GM18861 (cell line): ENCODE measurements around the gene GALNS.
"Not testable (repeated sequence)": the region's sequence is repeated elsewhere in the genome, so short reads cannot be mapped to it uniquely, and the experiment has no call there.

ENCODE experiments used
- ATAC-seq: cut with Tn5 transposase; IDR thresholded peaks from one replicate; pipeline ENCODE4 v1.9.1; 2021; ENCODE audit not compliant: unreplicated experiment

Gene GALNS

DNA sequence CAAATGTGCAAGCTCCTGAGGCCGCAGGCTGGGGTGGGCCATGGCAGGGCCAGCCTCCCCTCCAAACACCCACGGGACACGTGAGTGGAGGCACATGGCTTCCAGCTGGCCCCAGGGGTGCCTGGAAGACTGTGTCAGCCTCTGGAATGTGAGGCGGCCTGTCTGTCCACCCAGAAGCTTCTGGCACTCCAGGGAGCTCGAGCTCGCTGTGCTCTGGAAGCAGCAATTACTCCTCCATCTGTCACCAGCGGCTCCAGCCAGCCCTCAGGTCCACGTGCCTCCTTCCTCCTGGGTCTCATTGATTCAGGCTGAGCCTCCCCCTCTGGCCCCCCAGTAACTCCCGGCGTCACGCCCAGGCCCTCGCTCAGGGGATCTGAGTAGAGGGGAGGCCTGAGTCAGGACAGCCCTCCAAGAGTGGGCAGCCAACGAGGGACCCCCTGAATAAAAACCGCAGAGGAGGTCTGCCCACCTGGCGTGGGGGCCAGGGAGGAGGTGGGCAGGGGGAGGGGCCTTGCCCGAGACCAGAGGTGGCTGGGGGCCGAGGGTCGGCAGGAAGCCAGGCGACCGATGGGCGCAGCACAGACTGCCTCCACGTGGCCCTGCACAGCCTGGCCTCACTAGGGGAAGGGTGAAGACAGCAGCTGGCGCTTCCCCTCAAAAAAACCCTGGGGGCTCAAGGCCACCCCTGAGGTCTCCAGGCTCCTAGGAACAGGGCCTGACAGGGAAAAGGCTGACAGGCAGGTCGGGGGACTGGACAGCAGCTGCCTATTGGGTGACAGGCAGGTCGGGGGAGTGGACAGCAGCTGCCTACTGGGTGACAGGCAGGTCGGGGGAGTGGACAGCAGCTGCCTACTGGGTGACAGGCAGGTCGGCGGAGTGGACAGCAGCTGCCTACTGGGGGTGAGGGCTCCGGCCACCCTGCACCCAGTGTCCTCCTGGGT is 83.6 kb downstream of the GALNS start:
- no peak for ATAC-seq

DNA sequence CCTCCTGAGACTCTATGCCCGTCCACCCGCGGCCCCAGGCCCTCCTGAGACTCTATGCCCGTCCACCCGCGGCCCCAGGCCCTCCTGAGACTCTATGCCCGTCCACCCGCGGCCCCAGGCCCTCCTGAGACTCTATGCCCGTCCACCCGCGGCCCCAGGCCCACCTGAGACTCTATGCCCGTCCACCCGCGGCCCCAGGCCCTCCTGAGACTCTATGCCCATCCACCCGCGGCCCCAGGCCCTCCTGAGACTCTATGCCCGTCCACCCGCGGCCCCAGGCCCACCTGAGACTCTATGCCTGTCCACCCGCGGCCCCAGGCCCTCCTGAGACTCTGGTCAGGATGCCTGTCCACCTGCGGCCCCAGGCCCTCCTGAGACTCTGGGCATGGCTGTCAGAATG is 85.0 kb downstream of the GALNS start:
- not testable (repeated sequence) for ATAC-seq

DNA sequence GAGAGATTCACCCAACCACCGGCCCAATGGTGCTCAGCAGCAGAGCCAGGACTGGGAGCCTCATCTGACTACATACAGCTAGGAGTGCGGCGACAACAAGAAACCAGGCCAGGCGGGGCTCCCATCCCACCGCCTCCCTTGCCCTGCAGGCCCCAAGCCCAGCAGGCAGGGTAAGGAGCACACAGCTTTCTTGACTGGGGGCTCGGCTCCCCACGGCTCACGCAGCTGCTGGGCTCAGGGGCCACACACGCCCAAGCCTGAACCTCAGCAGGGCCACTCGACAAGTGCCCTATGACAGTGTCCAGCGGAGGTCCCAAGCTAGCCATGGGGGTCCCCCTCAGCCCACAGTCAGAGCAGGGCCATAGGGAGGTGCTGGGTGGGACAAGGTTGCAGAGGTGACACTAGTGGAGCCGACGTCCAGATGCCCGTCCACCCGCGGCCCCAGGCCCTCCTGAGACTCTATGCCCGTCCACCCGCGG is 85.4 kb downstream of the GALNS start:
- no peak for ATAC-seq

DNA sequence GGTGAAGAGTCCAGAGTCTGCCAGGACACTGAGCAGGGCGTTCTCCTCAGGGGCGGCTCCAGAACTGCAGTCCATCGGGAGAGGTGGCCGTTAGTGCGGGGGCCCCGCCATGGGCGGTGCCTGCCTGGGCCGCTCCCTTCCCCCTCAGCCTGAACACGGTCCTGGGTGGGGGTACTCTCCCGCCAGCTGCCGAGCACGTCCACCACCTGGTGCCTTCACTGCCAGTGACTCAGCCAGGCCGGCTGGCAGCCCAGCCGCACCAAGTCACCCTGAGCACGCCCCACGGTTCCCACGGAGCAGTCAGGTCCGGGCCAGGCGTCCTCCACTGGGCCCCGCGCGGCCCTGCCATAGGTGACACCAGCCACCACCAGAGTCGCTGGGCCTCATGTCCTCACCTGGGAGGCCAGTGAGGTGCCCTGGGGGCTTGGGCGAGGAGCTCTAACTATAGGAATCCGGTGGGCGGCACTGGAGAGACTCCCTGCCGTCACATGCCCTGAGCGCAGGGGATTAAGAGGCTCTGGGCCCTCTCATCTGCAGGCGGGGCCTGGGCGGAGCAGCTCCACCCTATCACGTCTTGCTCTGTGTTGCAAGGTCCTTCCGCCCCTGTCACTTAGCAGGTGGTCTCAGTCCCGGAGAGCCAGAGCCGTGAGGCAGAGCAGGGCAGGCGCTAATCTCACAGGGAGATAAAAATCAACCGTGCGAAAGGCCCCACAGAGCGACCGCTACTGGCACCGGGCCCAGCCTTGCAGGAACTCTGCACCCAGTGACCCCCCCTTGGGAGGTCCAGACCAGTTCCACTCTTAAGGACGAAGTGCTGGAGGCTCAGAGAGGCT is 86.1 kb downstream of the GALNS start:
- ATAC-seq = peak; percentile 59

DNA sequence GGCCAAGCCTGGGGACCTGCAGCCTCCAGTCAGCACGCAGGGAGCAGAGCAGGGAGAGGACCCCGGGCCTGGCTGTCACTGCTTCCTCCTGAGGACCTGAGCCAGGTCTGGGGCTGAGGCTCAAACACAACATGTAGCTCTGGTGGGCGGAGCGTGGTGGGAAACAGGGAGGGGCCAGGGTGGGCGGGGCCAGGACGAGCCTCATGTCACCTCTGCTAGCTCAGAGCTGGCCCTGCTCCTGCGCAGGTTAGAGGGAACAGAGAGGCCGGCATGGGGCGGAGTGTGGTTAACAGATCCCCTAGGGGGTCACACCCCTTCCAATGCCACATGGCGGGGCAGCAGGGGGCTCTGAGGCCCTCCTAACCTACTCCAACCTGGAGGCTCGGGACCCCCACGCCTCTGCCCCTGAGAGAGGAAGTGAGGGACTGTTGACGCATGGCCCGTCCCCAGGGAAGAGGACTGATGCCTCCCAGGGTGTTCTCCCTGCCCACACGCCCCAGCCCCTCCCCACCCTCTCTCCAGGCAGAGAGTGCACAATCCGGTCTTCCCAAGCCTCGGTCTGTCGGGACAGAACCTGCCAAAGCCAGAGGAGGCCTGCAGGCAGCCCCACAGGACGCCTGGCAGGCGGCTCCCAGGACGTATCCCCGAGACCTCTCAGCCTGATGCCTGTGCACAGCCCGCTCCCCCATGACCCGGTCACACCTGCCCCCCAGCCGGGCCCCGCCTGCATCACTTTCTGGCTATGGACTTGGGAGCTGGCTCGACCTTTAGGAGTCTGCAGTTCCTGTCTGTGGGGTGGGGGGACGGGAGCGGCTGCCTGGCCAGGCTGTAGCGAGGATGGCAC is 86.9 kb downstream of the GALNS start:
- no peak for ATAC-seq

DNA sequence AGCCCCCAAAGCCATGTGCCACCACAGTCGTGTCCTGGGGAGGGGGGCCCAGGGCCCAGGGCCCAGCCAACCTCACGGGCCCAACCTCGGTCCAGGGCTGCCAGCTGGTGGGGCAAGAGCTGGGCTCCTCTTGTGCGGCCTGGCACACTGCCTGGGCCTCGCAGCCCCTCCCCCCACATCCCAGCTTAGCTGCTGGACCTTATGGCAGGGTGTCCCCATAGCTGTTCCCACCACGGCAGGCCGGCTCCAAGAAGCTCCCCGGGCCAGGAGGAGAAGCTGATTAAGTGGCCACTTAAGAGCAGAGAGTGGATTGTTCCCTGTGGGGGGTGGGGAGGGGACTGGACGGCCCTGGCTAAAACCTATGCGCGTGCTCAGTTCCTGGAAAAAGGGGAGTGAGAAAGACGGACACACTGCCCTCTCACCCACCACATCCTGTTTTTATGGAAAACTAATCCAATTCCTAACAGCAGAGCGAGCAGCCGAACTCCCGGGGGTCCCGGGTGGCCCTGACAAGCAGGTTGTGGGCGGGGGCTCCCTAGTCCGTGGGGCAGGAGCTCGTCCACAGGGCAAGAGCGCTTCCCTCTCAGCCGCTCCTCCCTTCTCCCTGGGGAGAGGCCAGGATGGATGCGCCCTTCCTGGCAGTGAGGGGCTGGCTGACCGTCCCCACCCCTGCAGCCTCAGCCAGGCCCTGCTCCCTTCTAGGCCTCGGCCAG is 88.5 kb downstream of the GALNS start:
- no peak for ATAC-seq

DNA sequence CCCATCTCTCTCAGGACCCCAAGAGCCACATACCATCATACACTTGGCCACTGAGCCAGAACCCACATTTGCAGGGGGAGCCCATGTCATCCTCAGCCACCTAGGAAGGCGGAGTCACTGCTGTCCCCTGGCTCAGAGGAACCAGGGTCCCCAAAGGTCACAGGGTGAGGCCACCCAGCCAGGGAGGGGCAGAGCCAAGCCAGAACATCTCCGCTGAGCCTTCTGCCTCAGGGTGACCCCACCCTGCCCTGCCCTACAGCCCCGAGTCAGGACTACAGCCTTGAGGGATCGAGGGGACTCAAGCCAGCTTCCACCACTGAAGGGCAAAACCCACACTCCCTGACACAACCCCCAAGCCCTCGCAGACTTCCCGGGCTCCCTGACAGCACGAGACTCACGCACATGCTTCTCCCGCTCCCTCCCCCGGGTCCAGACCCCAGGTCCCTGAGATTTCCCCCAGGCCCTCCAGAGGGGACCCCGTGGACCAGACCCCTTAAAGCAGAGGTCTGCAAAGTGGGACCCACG is 89.1 kb downstream of the GALNS start:
- no peak for ATAC-seq

DNA sequence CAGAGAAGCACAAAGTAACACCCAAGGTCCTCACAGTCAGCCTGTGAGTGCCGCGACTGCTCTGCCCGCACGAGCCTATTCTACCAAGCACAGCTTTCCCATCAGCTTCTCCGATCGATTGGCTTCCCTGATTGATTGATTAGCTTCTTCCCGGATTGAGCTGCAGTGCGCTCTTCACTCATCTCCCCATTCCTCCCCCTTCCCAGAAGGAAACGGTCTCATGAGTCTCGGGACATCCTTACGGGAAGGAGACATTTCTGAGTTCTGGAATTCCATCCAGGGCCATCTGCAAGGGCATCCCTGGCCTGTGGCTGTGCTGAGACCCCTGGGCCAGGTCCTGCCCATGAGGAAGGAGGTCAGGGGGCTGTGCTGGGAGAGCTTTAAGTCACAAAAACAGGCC is 89.8 kb downstream of the GALNS start:
- no peak for ATAC-seq

DNA sequence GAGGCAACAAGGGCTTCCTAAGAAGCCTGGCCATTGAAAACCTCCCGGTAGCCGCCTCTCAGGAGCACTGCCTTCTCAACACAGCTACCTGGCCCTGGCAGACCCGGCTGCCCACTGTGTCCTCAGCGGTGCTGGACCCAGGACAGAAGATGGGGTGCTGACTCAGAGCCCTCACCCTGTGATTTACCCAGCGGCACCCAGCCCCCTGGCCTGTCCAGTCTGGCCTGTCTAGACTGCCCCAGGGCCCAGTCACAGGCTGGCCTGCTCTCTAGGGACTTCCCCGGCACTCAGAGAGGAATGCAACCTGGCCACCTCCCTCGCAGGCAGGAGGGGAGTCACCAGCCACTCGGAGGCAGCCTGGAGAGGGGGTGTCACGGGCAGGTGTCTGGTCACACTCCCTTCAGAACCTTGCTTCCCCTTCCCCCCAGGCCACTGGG is 91.8 kb downstream of the GALNS start:
- ATAC-seq = no peak

DNA sequence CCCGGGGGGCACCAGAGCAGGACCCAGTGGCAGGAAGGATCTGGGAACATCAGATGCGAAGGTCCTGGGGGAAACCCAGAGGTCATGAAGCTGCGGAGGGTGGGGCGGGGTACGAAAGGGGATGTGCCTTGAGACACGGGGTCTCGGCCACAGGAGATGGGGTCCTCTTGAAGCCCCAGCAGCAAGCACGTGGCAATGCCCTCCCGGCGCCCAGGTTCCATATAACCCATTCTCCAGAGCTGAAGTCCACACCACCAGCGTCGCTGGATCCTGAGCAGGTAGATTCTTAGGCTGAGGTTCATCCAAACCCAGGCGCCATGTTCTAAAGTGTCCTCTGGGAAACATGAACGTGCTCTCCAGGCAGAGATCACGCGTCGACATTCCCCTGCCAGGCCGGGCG is 92.7 kb downstream of the GALNS start:
- ATAC-seq = no peak
